ENCODE results near the gene CDK13.
"Not testable (repeated sequence)": the region's sequence is repeated elsewhere in the genome, so short reads cannot be mapped to it uniquely, and the experiment has no call there.

CDK13 gene

GRCh38 chr7:40105879-40106473 lies 155.9 kb downstream of the CDK13 start:
- Histone ChIP-seq H3K36me3 (ENCODE audit: control insufficient read depth in 4 of 4, insufficient read depth in 4 of 4, low read length in 3 of 4) (peaks cover 0 to 2% (median 0%) of the 10 kb centered on the region in 4 experiments), H3K27me3 (replicated peaks in 2 of 5; ENCODE audit: control insufficient read depth in 4 of 5, insufficient read depth in 5 of 5, low read length in 4 of 5) (no peaks in the 10 kb centered on the region), H3K4me1 (ENCODE audit: control extremely low read depth in 1 of 4, control insufficient read depth in 4 of 4, insufficient read depth in 4 of 4, low read length in 3 of 4) (no peaks in the 10 kb centered on the region), H3K9me3 (ENCODE audit: control extremely low read depth in 1 of 5, control insufficient read depth in 4 of 5, insufficient read depth in 2 of 5, low read depth in 1 of 5, low read length in 4 of 5) (no peaks in the 10 kb centered on the region), H3K4me3 (ENCODE audit: control insufficient read depth in 1 of 7, extremely low read depth in 1 of 7, insufficient read depth in 4 of 7, low read depth in 2 of 7, low read length in 6 of 7) (no peak overlapping the region), H3K27ac (ENCODE audit: insufficient read depth in 1 of 2, low read depth in 1 of 2, low read length in 2 of 2, poor library complexity in 1 of 2, severe bottlenecking in 2 of 2) (no peak overlapping the region)
- WGBS (ENCODE audit: insufficient coverage): 85% methylated on average over 2 of the region's 4 CpGs
- ChIA-PET CTCF (no interaction called here), POLR2A (no interaction called here)
- DNase-seq: no peak

- H3K9me3 ChIP-seq (ENCODE audit: control extremely low read depth in 1 of 5, control insufficient read depth in 4 of 5, insufficient read depth in 2 of 5, low read depth in 1 of 5, low read length in 4 of 5): no peaks in the 10 kb centered on the region
- POLR2A ChIA-PET: no interaction called here
- no peak overlapping the region for H3K27ac ChIP-seq (ENCODE audit: insufficient read depth in 1 of 2, low read depth in 1 of 2, low read length in 2 of 2, poor library complexity in 1 of 2, severe bottlenecking in 2 of 2)
- 80% methylated on average over 1 of the region's 2 CpGs for WGBS (ENCODE audit: insufficient coverage)
- H3K27me3 ChIP-seq (replicated peaks in 2 of 5; ENCODE audit: control insufficient read depth in 4 of 5, insufficient read depth in 5 of 5, low read length in 4 of 5): no peaks in the 10 kb centered on the region
- no peak for DNase-seq
- H3K36me3 ChIP-seq (ENCODE audit: control insufficient read depth in 4 of 4, insufficient read depth in 4 of 4, low read length in 3 of 4): peaks cover 0 to 3% (median 0%) of the 10 kb centered on the region in 4 experiments
- no peak overlapping the region for H3K4me3 ChIP-seq (ENCODE audit: control insufficient read depth in 1 of 7, extremely low read depth in 1 of 7, insufficient read depth in 4 of 7, low read depth in 2 of 7, low read length in 6 of 7)
- CTCF ChIA-PET: no interaction called here
- no peaks in the 10 kb centered on the region for H3K4me1 ChIP-seq (ENCODE audit: control extremely low read depth in 1 of 4, control insufficient read depth in 4 of 4, insufficient read depth in 4 of 4, low read length in 3 of 4)
These were observed 165.9 kb downstream of the CDK13 start for GRCh38 chr7:40115936-40116335.

- CTCF ChIA-PET; H3K27me3 ChIP-seq (replicated peaks in 2 of 5; ENCODE audit: control insufficient read depth in 4 of 5, insufficient read depth in 5 of 5, low read length in 4 of 5); H3K9me3 ChIP-seq (ENCODE audit: control extremely low read depth in 1 of 5, control insufficient read depth in 4 of 5, insufficient read depth in 2 of 5, low read depth in 1 of 5, low read length in 4 of 5); POLR2A ChIA-PET; H3K27ac ChIP-seq (ENCODE audit: insufficient read depth in 1 of 2, low read depth in 1 of 2, low read length in 2 of 2, poor library complexity in 1 of 2, severe bottlenecking in 2 of 2); DNase-seq; H3K36me3 ChIP-seq (ENCODE audit: control insufficient read depth in 4 of 4, insufficient read depth in 4 of 4, low read length in 3 of 4); H3K4me3 ChIP-seq (ENCODE audit: control insufficient read depth in 1 of 7, extremely low read depth in 1 of 7, insufficient read depth in 4 of 7, low read depth in 2 of 7, low read length in 6 of 7); H3K4me1 ChIP-seq (ENCODE audit: control extremely low read depth in 1 of 4, control insufficient read depth in 4 of 4, insufficient read depth in 4 of 4, low read length in 3 of 4): not testable (repeated sequence)
- WGBS (ENCODE audit: insufficient coverage): 100% methylated on average over 3 of the region's 9 CpGs
These were observed 167.1 kb downstream of the CDK13 start for GRCh38 chr7:40117199-40117598.

GRCh38 chr7:40118201-40118600 lies 168.1 kb downstream of the CDK13 start:
- H3K27me3 ChIP-seq (replicated peaks in 2 of 5; ENCODE audit: control insufficient read depth in 4 of 5, insufficient read depth in 5 of 5, low read length in 4 of 5); H3K4me1 ChIP-seq (ENCODE audit: control extremely low read depth in 1 of 4, control insufficient read depth in 4 of 4, insufficient read depth in 4 of 4, low read length in 3 of 4); H3K27ac ChIP-seq (ENCODE audit: insufficient read depth in 1 of 2, low read depth in 1 of 2, low read length in 2 of 2, poor library complexity in 1 of 2, severe bottlenecking in 2 of 2); H3K9me3 ChIP-seq (ENCODE audit: control extremely low read depth in 1 of 5, control insufficient read depth in 4 of 5, insufficient read depth in 2 of 5, low read depth in 1 of 5, low read length in 4 of 5); CTCF ChIA-PET; H3K4me3 ChIP-seq (ENCODE audit: control insufficient read depth in 1 of 7, extremely low read depth in 1 of 7, insufficient read depth in 4 of 7, low read depth in 2 of 7, low read length in 6 of 7); DNase-seq; H3K36me3 ChIP-seq (ENCODE audit: control insufficient read depth in 4 of 4, insufficient read depth in 4 of 4, low read length in 3 of 4): not testable (repeated sequence)
- 90% methylated on average over 3 of the region's 7 CpGs for WGBS (ENCODE audit: insufficient coverage)
- POLR2A ChIA-PET: interaction anchor here (0.6 kb wide), 1 partner anchor 1976 kb away, joined by 3 read pairs; no protein-coding TSS in a partner anchor

GRCh38 chr7:40120020-40120419 lies 170.0 kb downstream of the CDK13 start:
- Histone ChIP-seq H3K4me3 (ENCODE audit: control insufficient read depth in 1 of 7, extremely low read depth in 1 of 7, insufficient read depth in 4 of 7, low read depth in 2 of 7, low read length in 6 of 7) (no peak overlapping the region), H3K27ac (ENCODE audit: insufficient read depth in 1 of 2, low read depth in 1 of 2, low read length in 2 of 2, poor library complexity in 1 of 2, severe bottlenecking in 2 of 2) (no peak overlapping the region), H3K27me3 (replicated peaks in 2 of 5; ENCODE audit: control insufficient read depth in 4 of 5, insufficient read depth in 5 of 5, low read length in 4 of 5) (no peaks in the 10 kb centered on the region), H3K4me1 (ENCODE audit: control extremely low read depth in 1 of 4, control insufficient read depth in 4 of 4, insufficient read depth in 4 of 4, low read length in 3 of 4) (no peaks in the 10 kb centered on the region), H3K36me3 (ENCODE audit: control insufficient read depth in 4 of 4, insufficient read depth in 4 of 4, low read length in 3 of 4) (peaks cover 0 to 3% (median 0%) of the 10 kb centered on the region in 4 experiments), H3K9me3 (ENCODE audit: control extremely low read depth in 1 of 5, control insufficient read depth in 4 of 5, insufficient read depth in 2 of 5, low read depth in 1 of 5, low read length in 4 of 5) (no peaks in the 10 kb centered on the region)
- ChIA-PET CTCF (no interaction called here), POLR2A (no interaction called here)
- 100% methylated on average over 5 of the region's 5 CpGs for WGBS (ENCODE audit: insufficient coverage)
- no peak for DNase-seq

- POLR2A ChIA-PET: not testable (repeated sequence)
- 100% methylated on average over 4 of the region's 14 CpGs for WGBS (ENCODE audit: insufficient coverage)
These were observed 172.3 kb downstream of the CDK13 start for GRCh38 chr7:40122100-40122939.

GRCh38 chr7:40122940-40123254 lies 172.8 kb downstream of the CDK13 start:
- no peaks in the 10 kb centered on the region for H3K9me3 ChIP-seq (ENCODE audit: control extremely low read depth in 1 of 5, control insufficient read depth in 4 of 5, insufficient read depth in 2 of 5, low read depth in 1 of 5, low read length in 4 of 5)
- peaks cover 0 to 3% (median 0%) of the 10 kb centered on the region in 4 experiments for H3K36me3 ChIP-seq (ENCODE audit: control insufficient read depth in 4 of 4, insufficient read depth in 4 of 4, low read length in 3 of 4)
- no CpG with 5 or more reads among the region's 2 CpGs for WGBS (ENCODE audit: insufficient coverage)
- ChIA-PET POLR2A (no interaction called here), CTCF (interaction anchor here (0.8 kb wide), 1 partner anchor 43 kb away, joined by 3 read pairs; no protein-coding TSS in a partner anchor)
- no peak for DNase-seq
- no peak overlapping the region for H3K27ac ChIP-seq (ENCODE audit: insufficient read depth in 1 of 2, low read depth in 1 of 2, low read length in 2 of 2, poor library complexity in 1 of 2, severe bottlenecking in 2 of 2)
- H3K4me1 ChIP-seq (ENCODE audit: control extremely low read depth in 1 of 4, control insufficient read depth in 4 of 4, insufficient read depth in 4 of 4, low read length in 3 of 4): no peaks in the 10 kb centered on the region
- H3K27me3 ChIP-seq (replicated peaks in 2 of 5; ENCODE audit: control insufficient read depth in 4 of 5, insufficient read depth in 5 of 5, low read length in 4 of 5): no peaks in the 10 kb centered on the region
- no peak overlapping the region for H3K4me3 ChIP-seq (ENCODE audit: control insufficient read depth in 1 of 7, extremely low read depth in 1 of 7, insufficient read depth in 4 of 7, low read depth in 2 of 7, low read length in 6 of 7)

More at GRCh38 chr7:40122100-40122939, 172.3 kb downstream of the CDK13 start:
- H3K4me3 ChIP-seq (ENCODE audit: control insufficient read depth in 1 of 7, extremely low read depth in 1 of 7, insufficient read depth in 4 of 7, low read depth in 2 of 7, low read length in 6 of 7); H3K9me3 ChIP-seq (ENCODE audit: control extremely low read depth in 1 of 5, control insufficient read depth in 4 of 5, insufficient read depth in 2 of 5, low read depth in 1 of 5, low read length in 4 of 5); H3K4me1 ChIP-seq (ENCODE audit: control extremely low read depth in 1 of 4, control insufficient read depth in 4 of 4, insufficient read depth in 4 of 4, low read length in 3 of 4); H3K27me3 ChIP-seq (replicated peaks in 2 of 5; ENCODE audit: control insufficient read depth in 4 of 5, insufficient read depth in 5 of 5, low read length in 4 of 5); H3K36me3 ChIP-seq (ENCODE audit: control insufficient read depth in 4 of 4, insufficient read depth in 4 of 4, low read length in 3 of 4); H3K27ac ChIP-seq (ENCODE audit: insufficient read depth in 1 of 2, low read depth in 1 of 2, low read length in 2 of 2, poor library complexity in 1 of 2, severe bottlenecking in 2 of 2); DNase-seq: not testable (repeated sequence)
- CTCF ChIA-PET: interaction anchor here (0.8 kb wide), 1 partner anchor 42 kb away, joined by 3 read pairs; no protein-coding TSS in a partner anchor
